Endodermal cell (in vitro differentiated cells): Measurements from ENCODE around the gene MAP3K2. TPM values are rescaled to one million over a fixed set of nuclear protein-coding genes. Genes with fewer than 3 reads are reported as not detected.

Source experiments
- DNase-seq: peaks from one replicate; pipeline ENCODE4 v3.0.0-alpha.2; 2017
- H3K27ac ChIP-seq: 2 replicates; pipeline ENCODE4 v1.5.1; 2013; ENCODE audit warnings: mild to moderate bottlenecking, low read depth, low read length, moderate library complexity
- H3K27me3 ChIP-seq: 2 replicates; pipeline ENCODE4 v1.6.1; 2013; ENCODE audit warnings: mild to moderate bottlenecking, low read length, moderate library complexity; ENCODE audit not compliant: insufficient read depth, control insufficient read depth, poor library complexity, severe bottlenecking
- H3K36me3 ChIP-seq: 2 replicates; pipeline ENCODE4 v1.7.0; 2013; ENCODE audit warnings: mild to moderate bottlenecking, low read length, moderate library complexity; ENCODE audit not compliant: control insufficient read depth, insufficient read depth
- H3K4me1 ChIP-seq: one replicate; pipeline ENCODE4 v1.7.0; 2013; ENCODE audit warnings: low read length; ENCODE audit not compliant: control insufficient read depth, insufficient read depth
- H3K4me3 ChIP-seq: 2 replicates; pipeline ENCODE4 v1.5.1; 2013; ENCODE audit warnings: mild to moderate bottlenecking, low read length, moderate library complexity
- H3K9ac ChIP-seq: 2 replicates; pipeline ENCODE4 v1.6.1; 2013; ENCODE audit warnings: mild to moderate bottlenecking, low read length, moderate library complexity; ENCODE audit not compliant: poor library complexity, severe bottlenecking; ENCODE audit errors: extremely low read depth
- H3K9me3 ChIP-seq: 2 replicates; pipeline ENCODE4 v1.6.1; 2013; ENCODE audit warnings: mild to moderate bottlenecking, low read length, moderate library complexity; ENCODE audit not compliant: control insufficient read depth
- H3K27ac Mint-ChIP-seq: 2 replicates; pipeline ENCODE4 v1.8.0; 2020; ENCODE audit warnings: mixed read lengths
- H3K27me3 Mint-ChIP-seq: 2 replicates; pipeline ENCODE4 v1.8.0; 2021; ENCODE audit warnings: mild to moderate bottlenecking, mixed read lengths; ENCODE audit not compliant: insufficient read depth
- H3K36me3 Mint-ChIP-seq: 2 replicates; pipeline ENCODE4 v1.8.0; 2020; ENCODE audit warnings: low read depth, mixed read lengths
- H3K4me1 Mint-ChIP-seq: 2 replicates; pipeline ENCODE4 v1.8.0; 2020; ENCODE audit warnings: mixed read lengths
- H3K4me3 Mint-ChIP-seq: 2 replicates; pipeline ENCODE4 v1.8.0; 2020; ENCODE audit warnings: mild to moderate bottlenecking, moderate library complexity, mixed read lengths
- H3K9me3 Mint-ChIP-seq: 2 replicates; pipeline ENCODE4 v1.8.0; 2020; ENCODE audit warnings: mild to moderate bottlenecking, mixed read lengths
- CTCF ChIP-seq: fragments of 200-600 bp; sonication (generic); conservative IDR thresholded peaks from 2 replicates; pipeline ENCODE4 v1.5.0; 2021; ENCODE audit warnings: antibody characterized with exemption, mild to moderate bottlenecking
- WGBS, 2 experiments: methylation state at CpG; one replicate each; pipeline versions ENCODE4 v1.1.5 to v1.1.7; 2013; ENCODE audit warnings: missing lambda C conversion rate in 2 of 2, mixed read lengths in 1 of 2; ENCODE audit not compliant: insufficient coverage in 1 of 2, insufficient read length in 1 of 2; 5-methylcytosine and 5-hydroxymethylcytosine counted together
- total RNA-seq, 2 donors: library from RNA; stranded (reverse); fragmentation: NEBNext Ultra II Directional in 1 of 2; extraction: Animal tissue kit (Norgen Biotek cat#: 25700) in 1 of 2; gene quantifications; 2 replicates in 1 of 2; 3 replicates in 1 of 2; pipeline ENCODE4 v1.2.1, GENCODE V29; 2021

Gene MAP3K2
- total RNA-seq, 2 donors from 2014 or later: 27.9 to 31.6 TPM

GRCh38 chr2:127358044-127358443, 29.7 kb downstream of the MAP3K2 start:
- H3K27me3 ChIP-seq: no peaks in the 10 kb centered on the region
- H3K9ac ChIP-seq: no peak overlapping the region
- no peaks in the 10 kb centered on the region for H3K27me3 Mint-ChIP-seq
- H3K4me1 Mint-ChIP-seq: peaks cover 17% of the 10 kb centered on the region
- no peak overlapping the region for H3K27ac Mint-ChIP-seq
- TF ChIP-seq CTCF: no peak
- peaks cover 4% of the 10 kb centered on the region for H3K36me3 Mint-ChIP-seq
- DNase-seq: no peak
- no peaks in the 10 kb centered on the region for H3K9me3 ChIP-seq
- no peaks in the 10 kb centered on the region for H3K4me1 ChIP-seq
- H3K4me3 ChIP-seq: no peak overlapping the region
- H3K4me3 Mint-ChIP-seq: no peak overlapping the region
- no peak overlapping the region for H3K27ac ChIP-seq
- no peaks in the 10 kb centered on the region for H3K36me3 ChIP-seq
- WGBS, 2 experiments: 94 to 98% methylated on average over 3 of the region's 3 CpGs
- peaks cover 5% of the 10 kb centered on the region for H3K9me3 Mint-ChIP-seq

GRCh38 chr2:127357591-127357990, 30.2 kb downstream of the MAP3K2 start:
- H3K27me3 Mint-ChIP-seq: no peaks in the 10 kb centered on the region
- Histone ChIP-seq H3K9ac (no peak overlapping the region), H3K36me3 (no peaks in the 10 kb centered on the region), H3K4me1 (no peaks in the 10 kb centered on the region), H3K27ac (no peak overlapping the region), H3K9me3 (peaks cover under 1% of the 10 kb centered on the region), H3K4me3 (no peak overlapping the region), H3K27me3 (no peaks in the 10 kb centered on the region)
- H3K36me3 Mint-ChIP-seq: peaks cover 5% of the 10 kb centered on the region
- H3K4me3 Mint-ChIP-seq: no peak overlapping the region
- peaks cover 16% of the 10 kb centered on the region for H3K4me1 Mint-ChIP-seq
- peaks cover 7% of the 10 kb centered on the region for H3K9me3 Mint-ChIP-seq
- H3K27ac Mint-ChIP-seq: no peak overlapping the region
- TF ChIP-seq CTCF: no peak
- DNase-seq: no peak

- no peak overlapping the region for H3K27ac Mint-ChIP-seq
These were observed 31.2 kb downstream of the MAP3K2 start for GRCh38 chr2:127356531-127356930.

More at GRCh38 chr2:127356531-127356930, 31.2 kb downstream of the MAP3K2 start:
- no peaks in the 10 kb centered on the region for H3K27me3 ChIP-seq
- no peak for TF ChIP-seq CTCF
- 84 to 94% methylated on average over 2 to 3 of the region's 3 CpGs for WGBS, 2 experiments
- peaks cover 7% of the 10 kb centered on the region for H3K9me3 ChIP-seq
- no peak overlapping the region for H3K4me3 ChIP-seq
- no peak overlapping the region for H3K27ac ChIP-seq
- no peak overlapping the region for H3K4me3 Mint-ChIP-seq
- no peaks in the 10 kb centered on the region for H3K36me3 ChIP-seq
- peaks cover 16% of the 10 kb centered on the region for H3K9me3 Mint-ChIP-seq
- peaks cover 11% of the 10 kb centered on the region for H3K36me3 Mint-ChIP-seq
- no peaks in the 10 kb centered on the region for H3K27me3 Mint-ChIP-seq
- DNase-seq: no peak
- H3K9ac ChIP-seq: no peak overlapping the region
- H3K4me1 Mint-ChIP-seq: peaks cover 9% of the 10 kb centered on the region
- H3K4me1 ChIP-seq: no peaks in the 10 kb centered on the region
